GM21576 (cell line): ENCODE data around the gene XKRX.

Experiments
- ATAC-seq: cut with Tn5 transposase; IDR thresholded peaks from one replicate; pipeline ENCODE4 v1.9.1; 2021; ENCODE audit warnings: mild to moderate bottlenecking, moderate library complexity; ENCODE audit not compliant: unreplicated experiment

XKRX gene

DNA sequence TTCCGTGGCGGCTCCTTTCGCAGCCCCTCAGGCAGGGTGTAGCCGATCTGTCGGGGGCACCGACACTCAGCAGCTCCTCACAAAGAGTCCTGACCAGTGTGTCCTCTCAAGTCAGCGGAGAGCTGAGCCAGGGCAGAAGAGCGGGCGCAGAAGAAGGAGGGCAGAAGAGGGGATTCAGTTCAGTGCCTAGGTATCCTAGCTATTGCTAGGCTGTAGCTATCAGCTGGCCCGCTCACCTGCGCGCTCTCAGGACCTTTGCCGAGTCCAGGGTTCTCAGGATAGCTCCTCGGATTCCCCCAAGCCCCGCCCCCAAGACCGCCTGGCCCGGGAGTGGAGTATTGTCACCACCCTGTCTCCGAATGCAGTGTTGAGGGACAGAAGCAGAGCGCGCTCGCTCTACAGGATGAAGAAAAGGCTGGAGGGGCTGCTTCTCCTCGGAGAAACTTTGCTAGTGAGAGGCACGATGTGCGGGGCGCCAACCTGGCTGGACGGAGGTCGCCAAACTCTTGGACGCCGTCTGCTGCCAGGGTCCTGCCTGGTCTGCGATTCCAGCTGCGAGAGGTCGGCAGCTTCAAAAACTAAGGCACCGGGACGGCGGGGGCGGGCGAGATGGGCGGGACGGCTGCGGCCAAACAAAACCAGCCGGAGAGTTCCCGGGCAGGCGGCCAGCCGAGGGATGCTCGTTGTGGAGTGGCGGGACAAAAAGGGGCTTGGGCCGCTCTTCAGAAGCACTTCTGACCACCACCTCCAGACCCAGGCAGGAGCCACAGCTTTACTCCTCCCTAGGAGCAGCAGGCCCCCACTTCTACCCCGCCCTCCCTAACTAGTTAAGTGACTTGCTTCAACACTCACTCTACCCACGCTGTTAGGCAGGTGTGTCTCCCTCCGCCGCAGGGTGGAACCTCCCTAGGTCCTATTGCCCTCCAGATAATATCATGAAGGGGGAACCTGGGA, at the start of gene XKRX:
TSS of gene XKRX (minus strand) at position 258 of the 954 bp plus-strand sequence. CDS start 613 bp downstream, outside the sequence.
- ATAC-seq = peak; percentile 64

DNA sequence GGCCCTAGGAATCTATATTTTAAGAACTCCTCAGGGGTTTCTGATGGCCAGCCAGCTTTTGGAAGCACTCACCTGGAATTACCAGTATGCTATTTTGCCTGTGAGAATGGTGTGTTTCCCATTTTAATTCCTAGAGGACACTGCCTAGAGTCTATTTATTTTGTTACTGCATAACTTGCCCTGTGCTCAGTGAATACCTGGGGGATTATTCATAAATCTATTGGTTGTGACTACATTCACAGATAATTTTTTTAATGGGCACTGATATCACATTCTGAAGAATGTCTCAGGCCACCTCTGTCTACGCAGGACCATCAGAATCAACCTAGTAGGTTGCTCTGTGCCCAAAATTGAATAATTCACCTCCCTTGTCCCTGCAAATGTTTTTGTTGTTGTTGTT, 47.5 kb upstream of the XKRX start:
- ATAC-seq = no peak

DNA sequence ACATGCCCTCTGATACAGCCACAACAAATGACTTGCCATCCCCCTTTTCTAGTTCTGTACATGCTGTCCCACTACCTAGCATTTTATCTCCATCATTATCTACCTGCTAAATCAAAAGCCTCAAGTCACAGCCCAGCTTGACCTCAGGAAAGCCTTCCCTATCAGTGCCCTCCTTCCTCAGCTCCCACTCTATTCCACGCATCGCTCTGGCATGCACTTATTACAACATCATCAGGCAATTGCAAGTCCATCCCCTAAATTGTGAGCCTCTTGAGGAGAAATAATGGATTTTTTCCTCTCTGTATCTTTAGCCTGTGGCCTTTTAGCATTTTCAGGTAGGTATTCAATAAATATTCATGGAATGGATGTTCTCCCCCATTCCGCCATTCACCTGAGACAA, 46.5 kb upstream of the XKRX start:
- ATAC-seq = no peak

DNA sequence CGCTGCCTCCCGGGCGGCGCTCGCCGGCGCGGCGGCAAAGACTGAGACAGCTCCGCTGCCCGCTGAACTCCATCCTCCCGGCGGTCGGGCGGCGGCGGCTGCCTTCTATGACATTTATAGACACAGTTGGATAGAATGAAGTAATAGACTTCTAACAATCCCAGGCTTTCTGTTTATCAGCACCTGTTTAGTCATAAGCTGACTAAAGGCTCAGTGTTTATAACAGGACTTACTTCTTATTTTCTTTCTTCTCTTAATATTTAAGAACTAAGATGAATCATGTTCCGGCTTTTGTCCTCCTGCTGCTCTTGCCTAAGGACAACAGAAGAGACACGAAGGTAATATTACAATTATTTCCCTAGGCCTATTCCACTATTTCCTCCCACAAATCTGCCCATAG, 44.7 kb upstream of the XKRX start:
- no peak for ATAC-seq

DNA sequence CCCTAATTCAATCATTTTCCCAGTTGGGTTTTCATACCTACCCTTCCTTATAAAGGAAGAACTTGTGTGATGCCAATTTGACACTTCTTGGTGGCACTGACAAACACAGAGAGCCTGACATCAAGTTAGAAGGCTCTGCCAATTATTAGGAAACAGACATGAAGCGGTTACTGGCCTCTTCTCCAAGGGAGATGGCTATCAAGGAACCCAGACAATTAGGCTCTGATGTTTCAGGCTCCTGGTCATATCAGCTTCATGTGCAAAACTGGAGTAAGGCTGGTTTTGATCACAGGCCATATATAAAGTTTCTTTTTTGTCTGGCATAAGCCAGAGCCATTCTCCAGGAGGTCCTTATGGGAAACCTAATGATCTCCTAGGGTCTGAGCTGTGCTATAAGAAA, 41.2 kb upstream of the XKRX start:
- no peak for ATAC-seq

DNA sequence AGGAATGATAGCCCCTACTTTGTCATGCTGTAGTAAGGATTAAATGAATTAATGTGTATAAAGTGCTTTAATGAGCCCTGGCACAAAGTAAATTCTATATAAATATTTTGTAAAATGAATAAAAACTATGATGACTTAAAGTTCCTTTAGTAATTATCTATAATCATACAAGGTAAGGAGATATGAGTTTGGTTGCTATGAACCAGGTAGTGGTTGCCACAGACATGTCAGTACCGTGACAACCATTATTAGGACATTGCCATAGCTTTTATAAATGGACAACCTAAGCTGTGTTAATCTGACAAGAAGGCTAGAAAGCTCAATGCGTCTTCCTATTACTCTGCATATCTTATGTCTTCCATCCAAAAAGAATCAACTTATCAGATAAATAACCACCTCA, 40.7 kb upstream of the XKRX start, which contains the start of gene ARL13A:
TSS of gene ARL13A (plus strand) at position 301 of the 400 bp plus-strand sequence. CDS start 3,982 bp downstream, outside the sequence.
- no peak for ATAC-seq

DNA sequence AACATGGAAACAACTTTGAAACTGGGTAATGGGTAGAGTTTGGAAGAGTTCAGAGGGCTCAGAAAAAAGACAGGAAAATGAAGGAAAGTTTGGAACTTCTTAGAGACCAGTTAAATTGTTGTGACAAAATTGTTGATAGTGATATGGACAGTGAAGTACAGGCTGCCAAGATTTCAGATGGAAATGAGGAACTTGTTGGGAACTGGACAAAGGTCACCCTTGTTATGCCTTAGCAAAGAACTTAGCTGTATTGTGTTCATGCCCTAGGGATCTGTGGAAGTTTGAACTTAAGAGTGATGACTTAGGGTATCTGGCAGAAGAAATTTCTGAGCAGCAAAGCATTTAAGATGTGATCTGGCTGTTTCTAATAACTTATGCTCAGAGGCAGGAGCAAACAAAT, 35.6 kb upstream of the XKRX start:
- no peak for ATAC-seq

DNA sequence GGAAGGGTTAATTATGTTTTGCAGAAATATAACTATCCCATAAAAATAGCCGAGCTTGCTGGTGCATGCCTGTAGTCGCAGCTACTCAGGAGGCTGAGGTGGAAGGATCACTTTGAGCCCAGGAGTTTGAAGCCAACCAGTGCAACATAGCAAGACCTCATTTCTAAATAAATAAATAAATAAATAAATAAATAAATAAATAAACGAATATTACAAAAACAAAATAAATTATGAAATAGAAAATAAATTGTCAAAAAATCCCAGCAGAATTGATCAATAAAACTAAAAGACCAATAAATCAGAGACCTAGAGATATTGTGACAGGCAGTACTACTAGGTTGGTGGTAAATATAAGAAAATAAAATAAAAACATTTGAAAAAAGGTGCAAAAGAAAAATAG, 34.1 kb upstream of the XKRX start:
- no peak for ATAC-seq

DNA sequence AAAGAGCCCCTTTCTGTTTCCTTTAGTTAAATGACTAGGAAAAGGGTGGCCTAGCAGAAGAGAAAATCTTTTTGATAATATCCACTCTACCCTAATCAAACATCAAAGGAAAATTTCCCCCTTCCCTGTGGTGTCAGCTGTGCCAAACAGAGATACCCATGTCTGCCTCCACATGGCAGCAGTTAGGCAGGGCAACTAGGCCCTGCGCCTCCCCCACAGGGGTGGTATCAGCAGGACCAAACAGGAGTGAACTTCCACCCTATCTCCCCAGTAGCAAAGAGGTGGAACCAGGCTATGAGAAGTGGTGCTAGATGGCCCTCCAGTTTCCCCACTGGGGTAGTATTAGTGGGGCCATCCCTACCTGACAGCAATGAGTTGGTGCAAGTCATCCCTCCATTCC, 19.8 kb upstream of the XKRX start:
- ATAC-seq = no peak

DNA sequence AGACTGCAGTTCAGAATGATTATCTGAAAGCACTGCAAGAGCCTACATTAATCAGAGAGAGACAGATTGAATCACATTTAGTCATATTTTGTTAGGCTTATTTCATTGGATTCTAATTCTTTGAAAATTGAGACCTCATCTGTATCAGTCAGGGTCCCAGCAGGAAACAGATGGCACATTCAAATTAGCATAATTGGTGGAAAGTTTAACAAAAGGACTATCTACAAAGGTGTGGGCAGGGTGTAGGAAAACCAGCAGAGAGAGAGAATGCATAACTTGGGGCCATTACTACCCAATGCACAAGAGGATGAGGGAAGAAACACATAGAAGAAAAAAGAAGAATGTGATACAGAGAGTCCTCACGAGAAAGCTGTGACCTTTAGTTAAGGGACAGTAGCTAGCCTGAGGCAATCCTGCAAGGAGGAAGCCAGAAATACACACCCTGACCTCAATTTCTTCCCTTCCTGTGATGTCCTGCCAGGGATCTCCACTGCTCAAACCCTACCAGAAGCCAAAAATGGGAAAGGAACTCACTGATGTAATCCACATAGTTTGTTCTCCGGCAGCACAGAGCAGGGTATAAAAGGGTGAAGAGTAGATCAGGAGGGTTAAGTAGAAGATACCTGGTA, 17.7 kb upstream of the XKRX start:
- ATAC-seq = no peak

DNA sequence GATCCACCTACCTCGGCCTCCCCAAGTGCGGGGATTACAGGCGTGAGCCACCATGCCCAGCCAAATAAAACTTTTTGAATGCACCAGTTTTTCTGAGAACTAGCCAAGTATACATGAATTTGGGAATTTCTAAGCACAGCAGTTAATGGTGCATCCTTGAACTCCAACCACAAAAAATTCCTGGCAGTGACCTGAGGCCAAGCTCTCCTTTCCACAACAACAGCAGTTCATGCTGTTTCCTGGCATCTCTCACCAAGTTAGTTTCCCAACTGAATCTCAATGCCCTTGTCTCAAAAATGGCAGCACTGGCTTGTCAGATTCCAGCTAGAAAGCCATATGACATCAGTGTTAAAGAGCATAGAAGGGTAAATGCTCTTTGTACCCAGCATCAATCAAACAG, 15.9 kb upstream of the XKRX start:
- ATAC-seq = no peak

DNA sequence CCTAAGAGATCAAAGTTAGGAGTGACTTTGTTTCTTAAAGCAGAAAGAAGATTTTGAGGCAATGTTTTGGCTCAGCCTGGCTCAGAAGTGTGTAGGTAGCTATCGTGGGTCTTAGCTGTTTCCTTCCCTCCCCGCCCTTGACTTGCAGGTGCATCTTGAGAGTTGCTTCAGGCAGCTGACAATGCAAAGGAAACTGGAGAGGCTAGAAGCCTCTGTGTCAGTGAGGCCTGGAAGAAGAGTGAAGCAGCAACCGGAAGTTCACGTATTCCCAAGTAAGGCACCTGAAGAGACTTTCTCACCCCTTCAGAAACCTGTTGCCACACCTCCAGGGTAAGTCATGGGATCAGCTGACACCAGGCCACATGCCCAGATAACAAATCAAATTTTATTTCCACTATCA, 10.6 kb upstream of the XKRX start:
- ATAC-seq = no peak

DNA sequence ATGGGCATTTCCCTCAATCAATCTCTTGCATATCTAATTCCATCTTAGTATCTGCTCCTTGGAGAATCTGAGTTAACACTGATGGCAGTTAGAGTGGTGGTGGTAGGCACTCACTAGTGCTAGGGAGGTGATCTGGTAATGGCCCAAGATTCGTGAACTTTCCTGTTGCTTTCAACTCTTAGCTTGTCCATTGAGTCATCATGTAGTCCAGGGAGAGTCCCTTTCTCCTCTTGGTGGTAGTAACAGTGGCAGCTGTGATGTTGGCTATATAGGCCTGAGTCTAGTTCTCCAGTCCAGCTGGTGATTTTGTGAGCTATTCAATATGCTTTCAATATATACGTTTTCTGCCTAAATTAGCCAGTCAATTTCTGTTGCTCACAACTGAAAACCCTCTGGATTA, 7.0 kb upstream of the XKRX start:
- no peak for ATAC-seq

DNA sequence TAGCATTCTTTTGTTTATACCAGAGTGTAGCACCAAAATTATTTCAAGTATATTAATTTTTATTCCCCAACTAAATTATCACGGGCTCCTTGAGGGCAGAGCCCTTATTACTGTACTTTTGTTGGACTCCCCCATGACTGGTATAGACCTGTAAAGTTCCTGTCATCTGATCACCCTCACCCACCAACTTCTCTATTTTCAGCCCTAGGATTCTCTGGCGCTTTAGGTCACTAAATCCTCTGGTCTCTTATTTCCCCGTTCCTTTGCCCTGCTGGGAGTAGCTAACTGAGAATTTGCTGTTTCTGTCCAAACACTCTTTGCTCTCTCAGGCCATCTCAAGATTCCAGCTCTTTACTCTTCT, 3.2 kb upstream of the XKRX start:
- no peak for ATAC-seq

DNA sequence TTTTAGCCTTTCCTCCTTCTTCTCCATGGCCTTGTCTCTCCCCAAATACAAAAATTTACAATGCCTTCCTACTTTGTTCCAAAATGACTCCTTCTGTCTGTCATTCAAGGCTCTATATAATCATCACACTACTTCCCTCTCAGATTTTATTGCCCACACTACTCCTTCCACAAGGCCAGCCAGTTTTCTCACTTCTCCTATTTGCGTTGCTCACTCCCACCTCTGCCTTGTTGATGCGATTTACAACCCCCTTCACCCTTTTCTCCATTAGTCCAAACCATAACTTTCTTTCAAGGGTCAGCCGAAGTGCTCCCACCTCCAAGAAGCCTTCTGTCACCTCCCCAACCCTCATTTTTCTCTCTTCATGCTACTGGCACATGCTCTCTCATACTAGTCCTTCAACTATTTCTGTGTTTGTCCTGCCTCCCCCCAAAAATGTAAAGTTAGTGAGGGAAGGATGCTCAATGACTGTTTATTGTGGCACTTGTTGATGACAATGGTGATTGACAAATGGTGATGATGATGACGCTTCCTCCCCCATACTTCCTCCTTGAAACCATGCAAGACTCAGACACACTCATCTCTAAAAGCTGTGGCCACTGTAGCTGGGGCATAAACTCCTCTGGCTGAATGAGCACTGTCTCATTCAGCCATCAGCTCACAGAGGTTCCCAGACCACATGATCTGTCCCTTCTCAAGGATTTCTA, 2.7 kb upstream of the XKRX start:
- peak; percentile 51 for ATAC-seq

DNA sequence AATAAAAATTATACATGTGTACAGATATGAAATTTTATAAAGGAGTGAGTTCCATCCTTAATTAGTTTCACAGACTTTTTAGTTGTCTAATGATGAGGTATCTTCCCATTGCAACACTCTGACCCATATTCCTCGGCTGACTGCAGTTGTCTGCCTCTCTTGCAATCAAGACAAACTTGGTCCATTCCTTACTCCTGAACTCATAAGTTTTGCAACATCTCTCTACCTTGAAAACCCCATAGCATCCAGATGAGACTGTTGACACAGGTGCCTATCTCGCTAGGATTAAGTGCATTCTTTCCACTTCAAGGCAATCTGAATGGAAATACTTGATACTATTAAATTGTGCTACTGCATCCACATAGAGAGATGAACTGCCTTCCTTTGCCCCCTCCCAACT, 2.3 kb downstream of the XKRX start:
- no peak for ATAC-seq

DNA sequence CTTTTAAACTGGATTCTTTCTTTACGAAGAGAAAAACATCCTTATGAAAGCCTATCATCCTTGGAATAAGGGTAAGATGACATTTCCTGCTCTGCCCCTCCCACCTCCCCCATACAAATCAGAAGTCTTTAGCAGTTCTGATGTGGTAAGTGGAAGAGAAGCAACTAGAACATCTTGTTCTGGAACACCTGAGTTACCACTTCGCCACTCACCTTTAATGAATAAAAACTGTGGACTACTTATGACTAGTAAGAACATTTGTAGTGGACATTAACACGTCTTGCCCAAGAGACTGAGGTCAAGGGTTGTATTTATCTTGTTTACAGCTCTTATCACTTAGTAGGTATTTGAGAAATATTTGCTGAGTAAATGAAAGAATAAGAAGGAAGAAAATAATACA, 4.3 kb downstream of the XKRX start:
- ATAC-seq = no peak

DNA sequence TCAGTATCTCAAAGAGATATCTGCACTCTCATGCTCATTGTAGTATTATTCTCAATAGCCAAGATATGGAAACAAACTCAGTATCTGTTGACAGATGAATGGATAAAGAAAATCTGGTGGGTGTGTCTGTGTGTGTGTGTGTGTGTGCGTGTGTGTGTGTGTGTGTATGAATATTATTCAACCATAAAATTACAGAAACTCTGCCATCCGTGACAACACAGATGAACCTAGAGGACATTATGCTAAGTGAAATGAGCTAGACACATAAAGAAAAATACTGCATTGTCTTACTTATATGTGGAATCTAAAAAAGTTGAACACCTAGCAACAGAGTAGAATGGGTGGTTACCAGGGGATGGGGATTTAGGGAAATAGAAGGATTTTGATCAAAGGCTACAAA, 13.2 kb downstream of the XKRX start:
- ATAC-seq = no peak

DNA sequence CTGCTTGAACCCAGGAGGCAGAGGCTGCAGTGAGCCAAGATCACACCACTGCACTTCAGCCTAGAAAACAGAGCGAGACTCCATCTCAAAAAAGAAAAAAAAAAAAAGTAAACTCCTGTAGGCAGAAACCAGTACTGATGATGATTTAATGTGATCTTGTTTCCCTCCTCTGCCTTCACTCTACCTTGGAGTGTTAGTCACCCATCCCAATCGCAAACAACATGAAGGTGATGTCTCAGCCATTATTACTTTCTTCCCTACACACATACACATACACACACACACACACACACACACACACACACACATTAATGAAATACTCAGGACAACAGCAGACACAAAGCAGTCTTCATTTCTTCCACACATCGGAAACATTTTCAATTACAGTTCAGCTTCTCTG, 15.6 kb downstream of the XKRX start:
- ATAC-seq = no peak

DNA sequence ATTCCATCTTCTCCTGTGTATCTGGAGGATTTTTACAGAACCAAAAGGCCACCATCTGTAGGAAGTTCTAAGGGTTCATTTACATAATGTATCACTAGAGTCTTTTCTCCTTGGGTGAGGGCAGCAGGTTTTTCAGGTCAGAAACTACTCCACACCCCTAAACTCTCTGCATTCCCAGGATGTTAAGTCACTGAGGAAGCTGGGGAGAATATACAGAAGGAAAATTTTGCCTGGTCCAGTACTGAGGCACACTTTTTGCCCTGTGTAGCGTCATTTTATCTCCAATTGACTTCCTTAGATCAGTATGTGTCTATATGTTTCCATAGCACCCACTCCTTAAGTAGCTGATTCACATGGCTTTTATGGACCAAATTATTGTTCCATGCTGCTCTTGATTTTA, 17.0 kb downstream of the XKRX start:
- no peak for ATAC-seq

DNA sequence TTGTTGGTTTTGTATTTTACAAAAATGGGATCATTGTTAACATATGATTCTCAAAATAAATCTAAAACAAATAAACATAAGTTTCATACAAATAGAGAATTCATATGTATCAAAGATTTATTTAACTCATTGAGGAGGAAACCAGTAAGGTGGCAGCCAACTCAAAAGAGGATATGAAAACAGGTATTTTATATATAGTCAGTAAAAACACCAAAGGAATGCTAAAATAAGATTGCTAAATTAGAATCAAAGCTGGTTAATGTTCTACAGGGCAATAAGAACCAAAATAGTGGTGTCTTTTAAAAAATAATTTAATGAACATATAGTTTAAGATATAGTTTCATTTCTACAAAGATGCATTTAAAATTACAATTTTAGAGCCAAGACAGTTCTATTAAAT, 23.1 kb downstream of the XKRX start:
- ATAC-seq = no peak

DNA sequence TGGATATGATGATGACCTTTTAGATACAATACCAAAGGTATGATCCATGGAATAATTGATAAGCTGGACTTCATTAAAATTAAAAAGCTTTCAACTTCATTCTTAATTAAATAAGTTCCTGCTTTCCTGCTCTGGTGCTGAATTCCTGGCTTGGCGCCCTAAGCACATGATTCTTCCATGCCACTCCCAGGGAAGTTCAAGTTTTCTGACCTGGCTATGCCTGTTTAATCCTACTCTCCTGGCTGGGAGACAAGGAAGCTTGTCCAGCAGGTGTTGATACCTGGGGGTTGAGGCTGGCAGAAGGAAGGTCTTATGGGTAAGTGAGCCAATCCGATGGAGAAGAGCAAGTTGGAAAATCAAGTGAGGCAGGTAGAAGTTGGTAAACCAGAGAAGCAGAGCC, 24.3 kb downstream of the XKRX start:
- ATAC-seq = no peak
